ENCODE data around the gene OST4.

The OST4 gene

DNA sequence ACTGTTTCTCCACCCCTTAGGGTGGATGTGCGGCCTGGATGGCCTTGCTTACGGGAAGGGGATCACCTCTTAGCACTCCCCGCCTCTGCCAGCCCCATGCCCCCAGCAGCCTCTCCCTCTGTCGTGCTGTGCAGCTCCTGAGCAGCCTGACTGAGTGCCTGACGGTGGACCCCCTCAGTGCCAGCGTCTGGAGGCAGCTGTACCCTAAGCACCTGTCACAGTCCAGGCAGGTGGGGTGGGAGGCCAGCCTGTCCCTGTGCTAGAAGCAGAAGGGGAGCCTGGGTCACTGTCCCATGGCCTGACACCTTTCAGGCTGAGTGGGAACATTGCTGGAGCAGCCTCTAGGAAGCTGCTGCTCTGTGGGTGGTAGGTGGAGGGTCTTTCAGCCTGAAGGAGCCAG is 33.4 kb downstream of the OST4 start:
- TF ChIP-seq ZBTB7A (IDR thresholded peaks at IDR 0.05; ENCODE audit: low read depth), result no peak
- TF ChIP-seq YY1 (IDR thresholded peaks at IDR 0.05; ENCODE audit: low read depth), result no peak
- TF ChIP-seq TEAD4 (IDR thresholded peaks at IDR 0.05), result no peak
- TF ChIP-seq TAF1 (IDR thresholded peaks at IDR 0.05; ENCODE audit: low read depth), result no peak
- no peak for TF ChIP-seq FOXM1 (IDR thresholded peaks at IDR 0.05; ENCODE audit: borderline replicate concordance, low read depth)
- TF ChIP-seq CEBPB (IDR thresholded peaks at IDR 0.05), result no peak
- no peak for TF ChIP-seq TCF12 (IDR thresholded peaks at IDR 0.05; ENCODE audit: low read depth)
- no peak for TF ChIP-seq USF1 (IDR thresholded peaks at IDR 0.05)
- TF ChIP-seq EGR1 (IDR thresholded peaks at IDR 0.05), result no peak

DNA sequence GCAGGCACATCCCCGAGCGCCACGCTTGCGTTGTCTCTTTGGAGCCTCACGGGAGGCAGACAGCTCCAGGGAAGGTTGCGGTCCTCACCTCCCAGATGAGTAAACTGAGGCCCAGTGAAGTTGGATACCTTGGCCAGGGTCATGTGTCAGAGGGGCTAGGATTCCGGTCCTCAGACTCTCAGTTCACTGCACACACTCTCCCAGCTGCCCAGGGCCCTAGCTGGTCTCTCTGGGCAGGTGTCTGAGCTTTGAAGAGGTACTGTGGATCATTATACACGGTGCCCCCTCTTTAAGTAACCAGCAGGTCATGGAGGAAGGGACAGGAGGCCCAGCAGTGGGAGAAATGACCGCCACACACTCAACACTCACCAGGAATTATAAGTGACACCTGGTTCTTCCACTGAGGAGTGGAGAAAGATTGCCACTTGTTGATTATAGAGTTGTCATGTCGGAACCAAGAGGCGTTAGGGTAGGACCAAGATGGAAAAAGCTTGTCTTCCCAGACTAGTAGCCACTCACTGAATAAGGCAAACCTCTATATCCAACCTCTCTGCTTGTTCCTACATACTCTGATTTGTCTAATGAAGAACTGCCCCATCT is 38.1 kb downstream of the OST4 start:
- TF ChIP-seq REST (IDR thresholded peaks at IDR 0.05; ENCODE audit: low read depth), result 0 out of 2 replicates have a peak, but pooled peaks have one; percentile 2
- TF ChIP-seq TEAD4 (IDR thresholded peaks at IDR 0.05), result no peak

GRCh38 chr2:27032495-27033252 is 38.8 kb downstream of the OST4 start, which contains the start of gene TMEM214:
TMEM214 (plus strand) TSS chr2:27032965; CDS start chr2:27033016, 51 bp downstream.
- TF ChIP-seq RAD21 (IDR thresholded peaks at IDR 0.05; ENCODE audit: low read depth) (no peak), TEAD4 (IDR thresholded peaks at IDR 0.05) (no peak), REST (IDR thresholded peaks at IDR 0.05; ENCODE audit: low read depth) (0 out of 2 replicates have a peak, but pooled peaks have one; percentile 10), CEBPB (IDR thresholded peaks at IDR 0.05) (no peak), MAX (IDR thresholded peaks at IDR 0.05) (peak; percentile 32; the same call in 1 of the 2 replicates), CREB1 (IDR thresholded peaks at IDR 0.05; ENCODE audit: low read depth) (peak; percentile 56; the same call in 1 of the 2 replicates), TAF1 (IDR thresholded peaks at IDR 0.05; ENCODE audit: low read depth) (peak; percentile 63), USF1 (IDR thresholded peaks at IDR 0.05) (no peak), EP300 (IDR thresholded peaks at IDR 0.05; ENCODE audit: borderline replicate concordance) (no peak), NFIC (IDR thresholded peaks at IDR 0.05) (no peak), FOXM1 (IDR thresholded peaks at IDR 0.05; ENCODE audit: borderline replicate concordance, low read depth) (no peak), YY1 (IDR thresholded peaks at IDR 0.05; ENCODE audit: low read depth) (peak; percentile 53), TCF12 (IDR thresholded peaks at IDR 0.05; ENCODE audit: low read depth) (peak; percentile 24; the same call in 1 of the 2 replicates), ZBTB7A (IDR thresholded peaks at IDR 0.05; ENCODE audit: low read depth) (no peak), EGR1 (IDR thresholded peaks at IDR 0.05) (no peak)

DNA sequence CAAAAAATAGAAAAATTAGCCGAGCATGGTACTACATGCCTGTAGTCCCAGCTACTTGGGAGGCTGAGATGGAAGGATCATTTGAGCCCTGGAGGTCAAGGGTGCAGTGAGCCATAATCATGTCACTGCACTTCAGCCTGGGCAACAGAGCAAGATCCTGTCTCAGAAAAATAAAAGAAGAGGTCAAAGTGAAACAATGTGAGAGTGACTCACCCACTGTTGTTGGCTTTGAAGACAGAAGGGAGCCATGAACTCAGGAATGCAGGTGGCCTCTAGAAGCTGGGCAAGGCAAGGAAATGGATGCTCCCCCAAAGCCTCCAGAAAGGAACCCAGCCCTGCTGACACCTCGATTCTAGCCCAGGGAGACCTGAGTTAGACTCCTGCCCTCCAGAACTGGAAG is 42.4 kb downstream of the OST4 start:
- no peak for TF ChIP-seq TCF12 (IDR thresholded peaks at IDR 0.05; ENCODE audit: low read depth)
- no peak for TF ChIP-seq EGR1 (IDR thresholded peaks at IDR 0.05)
- no peak for TF ChIP-seq CEBPB (IDR thresholded peaks at IDR 0.05)
- no peak for TF ChIP-seq EP300 (IDR thresholded peaks at IDR 0.05; ENCODE audit: borderline replicate concordance)
- no peak for TF ChIP-seq NFIC (IDR thresholded peaks at IDR 0.05)
- no peak for TF ChIP-seq TAF1 (IDR thresholded peaks at IDR 0.05; ENCODE audit: low read depth)
- no peak for TF ChIP-seq ZBTB7A (IDR thresholded peaks at IDR 0.05; ENCODE audit: low read depth)
- TF ChIP-seq FOXM1 (IDR thresholded peaks at IDR 0.05; ENCODE audit: borderline replicate concordance, low read depth), result no peak
- no peak for TF ChIP-seq TEAD4 (IDR thresholded peaks at IDR 0.05)
- no peak for TF ChIP-seq USF1 (IDR thresholded peaks at IDR 0.05)
- TF ChIP-seq MAX (IDR thresholded peaks at IDR 0.05), result no peak

DNA sequence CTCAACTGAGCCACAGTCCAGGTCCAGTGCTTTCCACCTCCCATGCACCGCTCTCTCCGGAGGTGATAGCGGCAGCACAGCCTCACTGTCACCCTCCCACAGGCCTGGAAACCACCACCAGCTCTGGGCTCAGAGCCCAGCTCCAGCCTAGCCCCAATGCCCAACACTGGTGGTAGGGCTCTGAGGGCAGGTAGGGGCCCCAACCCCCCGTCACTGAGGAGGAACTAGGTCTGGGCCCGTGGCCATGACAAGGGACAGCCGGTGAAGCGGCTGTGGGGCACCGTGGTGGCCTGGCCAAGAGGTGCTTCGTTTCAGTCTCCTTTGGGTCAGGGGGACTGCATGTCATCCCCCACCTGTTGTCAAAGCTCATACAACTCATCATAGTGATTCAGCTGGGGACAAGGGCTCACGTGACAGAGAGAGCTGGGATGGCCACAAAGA is 44.2 kb downstream of the OST4 start:
- TF ChIP-seq YY1 (IDR thresholded peaks at IDR 0.05; ENCODE audit: low read depth) (no peak), CREB1 (IDR thresholded peaks at IDR 0.05; ENCODE audit: low read depth) (no peak), RAD21 (IDR thresholded peaks at IDR 0.05; ENCODE audit: low read depth) (no peak), FOXM1 (IDR thresholded peaks at IDR 0.05; ENCODE audit: borderline replicate concordance, low read depth) (no peak), REST (IDR thresholded peaks at IDR 0.05; ENCODE audit: low read depth) (no peak), NFIC (IDR thresholded peaks at IDR 0.05) (no peak), MAX (IDR thresholded peaks at IDR 0.05) (no peak), CEBPB (IDR thresholded peaks at IDR 0.05) (no peak), TEAD4 (IDR thresholded peaks at IDR 0.05) (no peak), ZBTB7A (IDR thresholded peaks at IDR 0.05; ENCODE audit: low read depth) (no peak)
